Stimulated activated CD8-positive, alpha-beta memory T cell treated with anti-CD3 and anti-CD28 coated beads, Interleukin-4, amount 100 ng/mL, for 1 hour (primary cell): ENCODE results near the gene RNF220.

Experiments used
- DNase-seq, 2 donors: peaks; one replicate each; pipeline ENCODE4 v3.0.0-alpha.2; 2020; ENCODE audit warnings: low read depth in 2 of 2, low spot score in 1 of 2

The RNF220 gene

DNA sequence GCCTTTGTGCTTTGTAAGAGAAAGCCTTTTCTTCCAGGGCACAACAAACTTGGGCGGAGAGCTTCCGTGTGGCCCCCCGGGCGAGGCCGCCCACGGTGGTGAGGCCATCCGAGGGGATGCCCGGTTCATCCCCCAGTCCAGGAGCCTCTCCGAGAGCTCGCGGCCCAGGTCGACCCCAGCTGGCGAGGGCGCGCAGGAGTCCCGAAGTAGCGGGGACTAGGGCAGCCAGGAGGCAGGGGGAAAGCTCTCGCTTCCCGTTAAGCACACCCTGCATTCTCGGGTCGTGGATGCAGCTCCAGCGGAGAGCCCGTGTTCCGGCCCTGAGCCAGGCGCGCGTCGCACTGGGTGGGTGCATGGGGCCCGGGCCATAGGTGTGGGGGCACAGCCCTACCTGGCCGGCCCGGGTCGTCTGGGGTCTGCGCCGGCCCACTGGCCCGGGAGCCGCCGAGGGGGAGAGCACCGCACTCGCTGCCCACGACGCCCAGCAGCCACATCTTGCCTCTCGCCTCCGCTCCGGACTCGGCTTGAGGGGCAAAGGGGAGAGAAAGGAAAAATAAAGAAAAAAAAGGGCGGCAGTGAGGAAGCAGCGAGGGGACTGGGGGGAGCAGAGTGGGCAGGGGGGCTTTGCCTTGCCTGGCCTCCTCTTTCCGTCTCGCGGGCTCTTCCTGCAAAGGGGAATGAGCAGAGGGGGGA is 1.8 kb downstream of the RNF220 start:
- no peak for DNase-seq

DNA sequence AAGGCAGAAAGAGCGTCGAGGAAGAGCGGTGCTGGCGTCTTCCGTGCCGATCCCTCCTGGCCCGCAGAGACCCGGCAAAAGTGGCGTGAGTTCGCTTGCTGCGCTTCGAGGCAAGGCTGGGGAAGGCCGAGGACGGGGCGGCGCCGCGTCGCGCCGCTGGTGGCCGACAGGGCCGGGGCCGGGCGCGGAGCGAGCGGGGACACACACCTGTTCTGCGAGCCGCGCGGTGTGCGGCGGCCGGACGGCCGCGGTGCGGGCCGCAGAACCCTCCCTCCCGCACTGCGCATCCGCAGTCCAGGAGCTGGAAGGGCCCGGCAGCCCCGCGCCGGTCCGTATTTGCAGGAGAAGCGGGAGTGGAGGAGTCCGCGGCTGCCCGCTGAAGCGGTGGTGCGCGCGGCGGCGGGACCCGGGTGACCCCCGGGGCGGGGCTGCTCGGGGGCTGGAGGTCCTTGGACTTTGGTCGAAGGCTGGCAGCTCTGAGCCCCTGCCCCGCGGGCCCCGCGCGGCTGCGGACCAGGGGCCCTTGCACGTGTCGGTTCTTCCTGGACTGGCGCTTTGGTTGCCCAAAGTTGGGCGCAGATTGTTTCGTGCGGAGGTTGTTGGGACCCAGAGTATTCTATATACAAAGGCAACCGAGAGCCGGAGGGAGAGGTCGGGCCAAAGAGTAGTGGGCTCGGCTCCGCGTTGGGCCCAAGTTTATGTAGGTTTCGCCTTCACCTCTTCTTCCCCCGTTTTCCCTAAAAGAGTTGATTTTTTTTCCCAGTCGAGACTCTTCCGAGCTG is 2.6 kb downstream of the RNF220 start:
- DNase-seq: no peak

DNA sequence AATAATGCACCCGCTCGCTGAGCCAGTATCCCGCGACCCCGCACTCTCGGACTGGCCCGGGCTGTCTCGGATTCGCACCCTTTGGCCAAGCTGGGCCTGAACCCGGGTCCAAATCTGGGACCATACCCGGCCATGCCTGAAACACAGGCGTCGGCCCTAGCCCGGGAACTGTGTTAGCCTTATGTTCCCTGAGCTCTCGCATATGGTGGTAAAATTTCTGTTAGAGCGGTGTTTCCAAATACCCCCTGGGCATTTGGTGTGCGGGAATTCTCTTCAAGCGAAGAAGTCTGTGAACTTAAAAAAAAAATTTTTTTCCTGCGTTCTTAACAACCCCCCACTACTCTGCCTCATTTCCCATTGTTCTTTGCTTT is 3.1 kb downstream of the RNF220 start:
- no peak for DNase-seq

DNA sequence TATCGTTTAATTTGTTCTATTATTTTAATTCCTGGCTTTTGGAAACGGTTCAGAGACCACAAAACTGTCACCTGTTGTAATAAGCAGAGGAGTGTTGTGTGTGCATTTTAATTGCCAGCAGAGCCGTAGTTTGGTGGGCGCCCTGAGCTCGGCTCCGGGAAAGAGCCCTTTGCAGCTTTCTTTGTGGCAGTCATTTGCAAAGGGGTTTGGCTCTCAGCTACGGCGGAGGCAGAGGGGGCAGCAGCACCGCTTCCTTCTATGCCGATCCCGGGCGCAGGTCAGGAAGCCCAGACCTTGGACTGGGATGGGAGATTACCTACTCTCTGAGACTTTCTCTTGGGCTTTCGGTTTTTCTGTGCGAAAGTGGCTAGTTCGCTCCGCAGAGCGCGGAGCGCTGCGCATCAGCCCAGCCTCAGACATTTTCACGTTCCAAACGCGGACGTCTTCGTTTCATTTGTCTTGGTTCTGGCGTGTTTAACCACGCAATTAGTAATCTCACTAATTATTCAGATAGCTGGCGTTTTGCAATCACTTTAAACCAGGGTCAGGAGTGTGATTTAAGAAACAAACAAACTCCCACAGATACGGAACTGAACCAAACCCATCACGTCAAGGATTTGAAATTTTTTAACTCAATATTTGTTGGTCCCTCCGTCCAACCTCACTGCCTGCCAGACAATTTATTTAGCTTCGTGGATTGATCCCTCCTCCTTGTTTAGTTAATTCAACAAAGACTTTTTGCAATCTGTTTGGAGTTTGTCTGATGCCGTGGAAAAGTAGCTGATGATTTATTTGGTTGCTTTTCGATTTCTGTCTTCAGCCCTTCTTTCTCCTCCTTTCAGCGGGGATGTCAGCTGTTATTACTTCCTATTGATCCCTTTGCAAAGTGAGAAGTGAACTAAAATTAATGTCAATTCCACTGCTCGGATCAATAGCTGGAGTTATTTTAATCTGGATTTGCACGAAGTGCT is 3.9 kb downstream of the RNF220 start:
- DNase-seq: no peak

DNA sequence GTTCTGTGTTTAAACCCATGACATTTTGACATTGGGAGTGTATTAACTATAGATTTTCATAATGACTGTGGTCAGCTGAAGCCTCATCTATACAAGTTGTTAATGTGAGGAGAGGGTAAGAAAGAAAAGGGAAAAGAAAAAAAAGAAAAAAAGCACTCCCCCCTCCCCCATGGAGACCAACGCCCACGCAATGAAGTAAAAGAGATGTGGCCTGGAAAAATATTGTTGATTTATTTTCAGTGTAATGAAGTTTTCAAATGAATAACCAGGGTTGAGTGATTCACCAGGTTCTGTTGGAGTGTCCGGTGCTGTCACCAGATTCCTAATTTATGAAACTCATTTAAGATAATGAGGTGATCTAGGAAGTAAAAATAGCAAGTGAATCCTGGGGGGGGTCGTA is 4.7 kb downstream of the RNF220 start:
- no peak for DNase-seq

DNA sequence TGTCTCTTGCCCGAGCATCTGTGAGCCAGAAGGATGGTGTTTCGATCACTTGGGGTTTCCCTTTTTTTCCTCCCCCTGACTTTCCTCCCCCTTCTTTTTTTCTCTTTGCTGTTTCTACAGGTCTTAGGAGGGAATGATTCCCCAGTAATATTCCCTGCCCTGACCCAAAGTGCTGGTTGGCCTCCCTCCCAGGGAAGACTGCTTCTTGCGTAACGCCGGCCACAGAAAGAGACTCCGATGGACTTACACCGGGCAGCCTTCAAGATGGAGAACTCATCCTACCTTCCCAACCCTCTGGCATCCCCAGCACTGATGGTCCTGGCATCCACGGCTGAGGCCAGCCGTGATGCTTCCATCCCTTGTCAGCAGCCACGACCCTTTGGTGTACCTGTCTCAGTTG is 6.8 kb downstream of the RNF220 start:
- DNase-seq: no peak

DNA sequence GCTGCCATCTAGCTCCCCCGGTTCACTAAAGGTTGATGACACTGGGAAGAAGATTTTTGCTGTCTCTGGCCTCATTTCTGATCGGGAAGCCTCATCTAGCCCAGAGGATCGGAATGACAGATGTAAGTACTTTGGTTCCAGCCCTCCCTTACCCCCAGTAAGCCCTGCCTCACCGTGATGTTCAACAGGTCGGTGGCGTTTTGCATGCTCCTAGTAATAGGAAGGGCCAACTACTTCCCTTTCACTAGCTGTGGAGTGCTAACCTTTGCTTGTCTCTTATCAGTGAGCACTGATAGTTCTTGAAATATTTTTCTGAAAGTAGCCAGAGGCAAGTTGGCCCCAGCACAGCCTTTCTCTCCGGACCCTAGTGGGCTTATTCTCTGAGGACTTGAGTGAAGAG is 7.5 kb downstream of the RNF220 start:
- no peak for DNase-seq

DNA sequence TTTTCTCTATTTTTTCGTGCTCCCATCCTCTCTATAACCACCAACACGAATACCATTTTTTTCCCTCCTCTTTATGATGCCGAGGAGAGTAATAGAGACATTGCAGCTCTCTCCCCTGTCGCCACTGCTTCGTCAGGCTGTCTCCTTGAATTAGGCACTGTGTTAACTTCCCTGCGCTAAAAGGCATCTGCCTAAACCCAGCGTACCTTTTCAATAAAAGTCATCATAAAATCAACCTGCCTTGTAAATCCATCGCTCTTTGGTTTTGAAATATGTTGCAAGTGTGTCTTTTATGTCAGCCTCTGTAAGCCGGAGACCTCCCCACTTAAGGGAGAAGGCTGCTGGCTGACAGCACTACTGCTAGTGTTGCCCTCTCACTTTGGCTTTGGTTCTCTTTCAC is 8.7 kb downstream of the RNF220 start:
- DNase-seq: no peak

DNA sequence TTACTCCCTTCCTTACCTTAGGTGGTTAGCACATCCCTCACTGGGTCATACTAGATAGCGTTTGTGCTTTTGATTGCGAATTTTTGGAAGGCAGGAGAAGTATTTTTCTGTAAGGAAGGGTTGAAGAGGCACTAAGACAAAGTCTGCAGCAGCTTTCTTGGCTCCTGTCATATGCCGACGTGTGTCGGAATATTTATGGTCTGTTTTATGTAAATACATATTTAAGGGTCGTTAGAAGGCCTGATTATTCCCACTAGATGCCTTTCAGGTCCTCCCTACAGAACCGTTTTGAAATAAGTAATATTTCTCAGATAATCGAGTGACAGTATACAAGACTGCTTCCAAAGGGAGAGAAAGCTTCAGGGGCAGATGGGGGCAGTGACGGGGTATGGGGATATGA is 10.0 kb downstream of the RNF220 start:
- DNase-seq: no peak

DNA sequence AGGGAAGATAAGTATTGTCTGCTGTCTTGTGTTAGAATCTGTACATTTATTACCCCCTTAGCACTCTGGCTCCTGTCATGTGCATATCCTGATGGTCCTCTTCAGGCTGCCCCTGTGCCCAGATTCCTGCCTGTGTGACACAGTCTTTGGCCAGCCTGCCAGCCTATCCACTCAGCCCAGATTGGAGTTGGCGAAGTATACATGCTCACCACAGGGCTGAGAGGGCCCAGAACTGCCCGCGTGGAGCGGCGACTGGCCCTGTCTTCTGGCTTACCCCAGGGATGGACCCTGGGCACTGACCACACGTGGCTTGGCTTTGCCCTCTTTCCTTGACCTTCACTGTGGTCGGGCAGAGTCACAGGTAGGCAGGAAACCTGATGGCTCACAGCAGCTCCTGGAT is 11.4 kb downstream of the RNF220 start:
- no peak for DNase-seq

DNA sequence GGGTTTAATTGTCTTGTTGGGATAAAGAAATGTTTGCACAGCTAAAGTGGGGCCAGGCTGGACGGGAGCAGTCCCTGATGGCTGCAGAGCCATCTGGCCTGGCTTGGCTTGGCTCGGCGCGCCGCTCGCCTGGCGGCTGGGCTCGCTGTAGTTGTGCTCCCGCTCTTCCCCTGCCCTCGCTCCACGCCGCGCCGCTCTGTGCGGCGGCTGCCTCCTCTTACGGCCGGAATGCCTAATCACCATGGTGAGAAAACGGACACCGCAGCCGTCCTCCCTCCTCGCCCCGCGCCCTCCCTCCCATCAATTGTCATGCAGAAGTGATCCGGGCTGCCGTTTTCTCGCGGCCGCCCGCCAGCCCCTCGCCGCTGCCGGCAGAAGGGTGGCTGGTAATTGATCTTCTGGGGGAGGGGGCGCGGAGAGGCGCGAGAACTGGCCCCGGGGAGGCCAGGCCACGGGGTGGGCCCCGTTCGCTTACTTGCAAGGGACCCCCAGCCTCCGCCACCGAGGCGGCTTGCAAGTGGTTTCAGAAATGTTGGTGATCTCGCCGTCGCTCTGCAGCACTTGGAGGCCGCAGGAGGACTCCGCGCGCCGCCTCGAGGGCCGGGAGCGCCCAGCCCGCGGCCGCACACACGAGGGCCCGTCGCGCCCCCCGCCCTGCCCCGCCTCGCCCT is 12.4 kb downstream of the RNF220 start:
- no peak for DNase-seq

DNA sequence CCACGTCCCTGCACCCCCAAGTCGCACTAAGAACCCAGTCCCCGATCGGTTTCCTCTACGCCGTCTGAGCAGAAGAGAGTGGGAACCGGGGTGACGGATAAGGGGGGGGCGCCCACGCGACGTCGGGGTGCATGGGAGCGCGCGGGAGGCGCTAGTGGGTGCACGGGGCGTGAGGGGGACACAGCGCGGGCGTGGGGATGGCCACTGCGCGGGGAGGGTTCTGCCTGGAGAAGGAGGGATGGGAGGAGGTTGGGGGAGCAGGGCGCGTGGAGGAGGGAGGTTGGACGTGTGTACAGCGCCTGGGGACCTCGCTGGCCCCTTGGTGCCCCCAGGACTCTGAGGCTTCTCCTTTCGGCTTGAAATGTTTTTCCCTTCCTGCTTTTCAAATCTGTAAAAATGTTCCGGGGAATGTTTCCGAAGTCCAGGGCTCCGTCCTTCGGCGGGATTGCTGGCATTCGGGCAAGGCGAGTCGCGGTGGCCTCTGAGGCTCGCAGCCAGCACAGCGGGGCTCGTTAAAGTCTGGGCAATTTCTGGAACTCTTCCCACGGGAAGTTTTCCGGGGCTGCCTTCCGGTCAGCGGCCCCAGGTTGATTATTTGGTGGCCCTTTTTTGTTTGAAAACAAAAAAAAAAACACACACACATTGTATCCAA is 13.1 kb downstream of the RNF220 start:
- DNase-seq: no peak

DNA sequence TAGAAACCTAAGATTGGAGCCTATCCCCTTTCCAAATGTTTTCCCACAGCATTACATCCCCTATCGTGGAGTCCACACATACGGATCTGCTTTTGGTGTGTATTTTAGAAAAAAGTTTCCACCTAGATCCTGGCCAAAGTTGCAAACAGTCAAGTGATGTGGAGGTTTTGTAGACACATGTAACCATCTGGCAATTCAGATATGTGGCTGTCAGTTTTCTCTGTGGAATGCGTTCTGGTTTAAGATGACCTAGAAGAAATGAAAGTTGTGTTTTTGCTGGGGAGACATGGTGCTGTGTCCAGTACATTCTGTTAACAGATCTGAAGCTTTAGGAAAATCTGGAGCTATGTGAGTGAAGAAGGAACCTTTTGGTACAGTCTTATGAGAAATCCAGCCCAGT is 14.8 kb downstream of the RNF220 start:
- no peak for DNase-seq

DNA sequence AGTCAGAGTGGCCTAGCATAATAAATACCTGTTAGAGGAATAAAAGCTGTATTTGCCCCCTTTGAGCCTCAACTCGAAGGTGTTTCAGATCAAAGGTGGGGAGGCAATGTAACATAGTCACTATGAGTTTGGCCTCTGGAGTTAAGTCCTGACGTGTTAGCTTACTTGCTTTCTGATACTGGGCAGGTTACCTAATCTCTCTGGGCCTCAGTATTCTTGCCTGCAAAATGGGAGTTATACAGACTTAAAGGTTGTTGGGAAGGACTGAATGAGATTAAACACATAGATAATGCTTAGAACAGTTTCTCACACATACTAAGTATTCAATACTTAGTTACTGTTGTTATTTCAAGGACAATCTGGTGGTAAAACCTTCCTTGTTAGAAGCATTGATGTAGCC is 15.5 kb downstream of the RNF220 start:
- no peak for DNase-seq

DNA sequence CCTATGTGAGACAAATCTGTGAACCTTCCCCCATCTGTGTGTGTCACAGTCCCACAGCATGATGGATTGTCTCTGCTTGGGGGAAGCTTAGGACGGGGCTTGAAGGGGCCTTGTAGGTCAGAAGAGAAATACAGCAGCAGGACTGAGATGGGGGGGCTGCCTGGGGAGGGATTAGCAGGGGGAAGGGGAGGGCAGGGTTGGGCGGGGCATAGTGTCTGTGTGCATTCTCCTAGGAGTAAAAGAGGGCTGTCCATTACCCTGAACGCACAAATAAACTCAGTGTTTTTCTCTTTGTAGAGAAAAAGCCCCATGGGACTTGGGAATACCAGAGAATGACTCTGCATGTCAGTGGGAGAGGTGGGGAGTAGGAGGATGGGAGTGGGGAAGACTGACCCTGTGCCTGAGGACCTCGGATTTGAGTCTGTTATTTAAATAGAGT is 16.4 kb downstream of the RNF220 start:
- DNase-seq: no peak

DNA sequence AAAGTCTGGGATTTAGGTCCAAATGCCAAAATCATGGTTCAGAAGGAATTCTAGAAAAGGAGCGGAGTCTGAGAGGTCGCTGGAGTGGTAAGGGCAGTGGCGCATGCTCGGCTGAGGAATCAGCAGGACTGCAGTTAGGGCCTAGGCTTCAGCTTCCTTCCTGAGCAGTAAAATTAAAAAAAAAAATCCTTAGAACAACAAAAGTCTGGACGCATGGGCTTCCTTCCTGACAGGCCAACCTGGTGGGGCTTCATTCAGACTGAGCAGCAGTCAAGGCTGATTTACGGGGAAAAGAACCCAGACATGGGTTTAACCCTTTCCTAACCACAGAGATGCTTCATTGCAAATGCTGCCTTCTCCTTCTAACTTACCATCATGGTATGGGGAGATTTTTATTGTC is 17.1 kb downstream of the RNF220 start:
- DNase-seq: no peak

DNA sequence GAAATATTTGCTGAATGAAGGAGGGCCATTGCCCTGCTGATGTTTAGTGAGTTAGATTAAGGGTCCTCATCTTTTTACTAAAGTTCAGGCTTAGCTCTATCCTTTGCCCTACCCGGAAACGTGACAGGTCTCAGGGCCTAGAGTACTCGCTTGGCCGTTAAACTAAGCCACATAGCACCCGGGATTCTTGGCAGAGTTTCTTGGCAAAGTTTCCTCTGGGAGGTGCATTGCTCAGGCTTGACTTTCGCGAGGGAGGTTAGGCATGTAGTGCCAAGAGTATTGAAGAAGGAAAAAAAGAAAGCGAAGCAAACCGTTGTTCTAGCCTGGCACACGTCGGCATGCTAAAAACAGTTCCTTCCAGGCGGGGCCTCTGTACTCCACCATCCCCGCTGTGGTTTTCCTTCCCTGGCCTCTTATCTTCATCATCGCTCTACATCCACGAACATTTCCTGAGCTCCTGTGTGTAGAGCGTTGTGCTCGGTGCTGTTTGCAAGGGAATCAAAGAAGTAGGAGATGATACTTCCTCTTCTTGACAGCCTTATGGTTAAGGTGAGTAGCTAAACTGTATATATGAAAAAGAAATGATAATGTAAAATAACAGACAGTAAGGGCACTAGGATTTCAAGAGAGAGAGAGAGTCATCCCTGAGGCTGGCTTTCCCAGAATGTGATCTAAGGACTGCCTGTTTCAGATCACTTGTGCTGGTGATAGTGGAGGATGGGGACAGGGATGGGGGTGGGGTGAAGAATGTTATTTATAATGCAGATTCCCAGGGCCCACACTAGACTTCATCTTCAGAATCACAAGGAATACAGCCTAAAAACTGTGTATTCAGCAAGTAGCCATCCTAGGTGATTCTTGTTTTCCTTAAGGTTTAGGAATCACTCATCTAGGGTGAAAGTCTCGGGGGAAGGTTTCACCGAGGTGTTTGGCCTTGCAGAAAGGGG is 18.8 kb downstream of the RNF220 start:
- no peak for DNase-seq

DNA sequence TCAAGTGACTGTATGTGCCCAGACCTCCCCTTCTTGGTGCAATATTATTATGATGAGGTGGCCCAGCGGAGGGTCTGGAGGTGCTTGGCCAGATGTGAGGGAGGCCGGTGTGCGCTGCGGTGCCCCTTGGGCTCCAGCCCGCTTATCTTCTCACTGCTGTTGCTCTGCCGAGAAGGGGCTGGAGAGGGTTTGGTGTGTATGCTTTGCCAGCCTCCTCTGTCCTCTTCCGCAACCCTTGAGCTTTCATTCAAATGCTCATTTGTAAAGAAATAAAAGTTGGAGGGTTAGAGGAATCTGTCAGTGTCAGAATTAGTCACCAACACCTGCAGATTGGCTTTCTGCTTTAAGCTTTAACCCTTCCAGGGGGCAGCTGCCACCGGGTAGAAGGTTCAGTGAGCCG is 19.7 kb downstream of the RNF220 start:
- no peak for DNase-seq

DNA sequence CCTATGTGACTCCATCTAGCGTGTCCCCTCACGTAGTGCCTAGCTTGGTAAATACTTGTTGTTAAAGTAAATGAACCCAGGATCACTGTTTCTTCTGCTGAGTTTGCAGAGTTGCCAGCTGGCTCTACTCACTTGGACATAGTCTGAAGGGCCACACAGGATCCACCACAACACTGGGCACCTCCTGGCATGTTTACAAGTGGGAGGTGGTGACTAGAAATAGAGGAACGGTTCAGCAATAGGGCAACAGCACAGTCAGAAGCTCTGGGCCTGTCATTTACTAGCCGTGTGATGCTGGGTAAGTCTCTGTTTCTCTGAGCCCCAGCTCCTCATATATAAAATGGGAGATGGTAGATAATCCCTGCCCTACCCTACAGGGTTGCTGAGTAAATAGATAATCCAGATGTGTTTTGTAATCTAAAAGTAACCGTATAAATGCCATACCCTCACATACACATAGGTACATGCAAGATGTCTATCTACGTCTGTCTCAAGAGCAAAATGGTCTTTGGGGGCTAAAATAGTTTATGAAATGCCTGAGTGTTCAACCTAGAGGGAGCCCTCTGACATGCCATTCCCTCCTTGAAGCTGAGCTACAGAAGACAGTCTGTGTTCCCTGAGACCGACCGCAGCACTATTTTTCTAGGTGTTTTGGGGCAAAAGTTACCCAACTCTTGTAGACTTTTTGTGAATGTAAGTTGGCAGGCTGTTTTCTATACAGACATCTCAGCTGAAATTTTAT is 20.5 kb downstream of the RNF220 start:
- DNase-seq: no peak
